NOMO-1 treated with dmso at 0.1 percent for 144 hours (cell line): ENCODE results near the gene ARPC5.
"Not testable (repeated sequence)": the region's sequence is repeated elsewhere in the genome, so short reads cannot be mapped to it uniquely, and the experiment has no call there.

Experiments
- DNase-seq: peaks from one replicate; lab custom pipeline; 2025; ENCODE audit not compliant: unreplicated experiment; lab: John Stamatoyannopoulos, UW

Gene ARPC5

DNA sequence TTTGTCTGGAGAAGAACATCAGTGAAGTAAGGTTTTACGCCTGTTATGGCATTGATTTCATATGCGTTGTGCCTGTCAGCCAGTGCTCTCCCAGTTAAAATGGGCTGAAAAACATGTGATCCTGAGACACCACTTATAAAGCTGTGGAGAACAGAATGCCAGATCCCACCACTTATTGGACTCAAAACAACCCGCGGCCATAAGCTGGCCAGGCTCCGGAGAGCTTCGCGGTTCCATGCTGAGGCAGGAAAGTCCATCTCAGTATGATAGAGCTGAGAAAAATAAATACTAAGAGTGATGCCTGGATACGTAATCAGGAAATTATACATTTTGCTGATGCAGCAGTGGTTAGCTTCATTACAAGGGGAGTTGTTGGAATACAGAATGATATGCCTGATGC lies 12.5 kb upstream of the ARPC5 start:
- no peak for DNase-seq

GRCh38 chr1:183646776-183647175 lies 11.2 kb upstream of the ARPC5 start:
- DNase-seq: no peak

DNA sequence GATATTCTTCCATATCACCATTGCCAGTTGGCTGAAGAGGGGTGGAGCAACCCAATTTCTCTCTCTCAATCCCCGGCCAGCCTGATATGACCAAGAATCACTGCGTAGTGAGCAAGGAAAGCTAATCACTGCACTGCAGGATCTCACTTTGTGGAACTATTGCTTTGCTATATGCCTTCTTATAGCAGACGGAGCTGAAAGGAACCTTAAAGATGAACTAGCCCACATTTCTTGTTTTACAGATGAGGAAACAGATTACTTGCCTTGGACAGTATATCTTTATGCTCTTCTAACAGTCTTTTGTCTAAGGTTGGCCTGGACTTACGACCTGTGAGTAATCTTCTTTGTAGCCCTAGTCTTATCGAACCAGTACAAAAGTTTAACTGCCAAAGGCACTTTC lies 9.9 kb upstream of the ARPC5 start:
- no peak for DNase-seq

DNA sequence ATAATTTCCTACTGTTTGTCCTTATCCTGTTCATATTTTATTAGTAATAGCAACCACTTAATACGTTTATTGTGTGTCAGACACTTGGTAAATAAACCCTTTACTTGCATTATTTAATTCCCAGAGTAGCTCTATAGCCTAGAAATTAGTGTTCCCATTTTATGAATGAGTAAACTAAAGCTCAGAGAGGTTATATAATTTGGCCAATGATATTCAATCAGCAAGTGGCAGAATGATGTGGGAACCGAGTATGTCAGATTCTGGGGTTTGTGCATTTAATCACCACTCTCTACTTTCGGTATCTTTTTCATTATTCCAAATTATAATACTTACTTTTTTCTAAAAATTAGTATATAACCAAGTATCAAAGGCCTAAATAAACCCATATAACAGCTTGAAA lies 6.6 kb upstream of the ARPC5 start:
- DNase-seq: no peak

GRCh38 chr1:183640193-183640592 lies 4.6 kb upstream of the ARPC5 start:
- no peak for DNase-seq

GRCh38 chr1:183638649-183639387 lies 3.2 kb upstream of the ARPC5 start:
- peak; percentile 34 for DNase-seq

GRCh38 chr1:183636783-183637182 lies 1.2 kb upstream of the ARPC5 start:
- no peak for DNase-seq

- no peak for DNase-seq
Observed at GRCh38 chr1:183636334-183636682, 725 bp upstream of the ARPC5 start.

DNA sequence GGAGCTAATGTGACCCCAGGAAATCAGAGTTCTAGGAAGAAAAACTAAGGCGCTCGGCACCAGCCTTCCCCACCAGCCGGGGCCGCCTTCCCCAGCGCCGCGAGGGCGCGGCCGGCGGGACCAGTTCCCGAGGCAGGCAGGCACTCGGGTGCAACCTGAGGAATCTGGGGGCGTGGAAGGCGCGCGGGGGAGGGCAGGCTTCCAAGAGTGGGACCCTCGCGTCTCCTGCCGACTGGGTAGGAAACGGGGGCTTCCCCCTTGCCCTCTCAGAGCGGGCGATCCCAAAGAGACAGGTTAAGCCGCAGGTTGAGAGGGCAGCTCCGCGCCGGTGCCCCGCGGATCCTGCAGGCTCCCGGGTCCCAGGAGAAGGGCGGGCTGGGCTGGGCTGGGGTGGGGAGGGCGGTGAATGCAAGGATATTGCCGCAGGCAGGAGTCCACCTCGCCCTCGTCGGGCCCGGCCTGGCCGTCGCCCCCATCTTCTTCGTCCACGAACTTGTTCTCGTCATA lies 431 bp downstream of the ARPC5 start:
- no peak for DNase-seq

DNA sequence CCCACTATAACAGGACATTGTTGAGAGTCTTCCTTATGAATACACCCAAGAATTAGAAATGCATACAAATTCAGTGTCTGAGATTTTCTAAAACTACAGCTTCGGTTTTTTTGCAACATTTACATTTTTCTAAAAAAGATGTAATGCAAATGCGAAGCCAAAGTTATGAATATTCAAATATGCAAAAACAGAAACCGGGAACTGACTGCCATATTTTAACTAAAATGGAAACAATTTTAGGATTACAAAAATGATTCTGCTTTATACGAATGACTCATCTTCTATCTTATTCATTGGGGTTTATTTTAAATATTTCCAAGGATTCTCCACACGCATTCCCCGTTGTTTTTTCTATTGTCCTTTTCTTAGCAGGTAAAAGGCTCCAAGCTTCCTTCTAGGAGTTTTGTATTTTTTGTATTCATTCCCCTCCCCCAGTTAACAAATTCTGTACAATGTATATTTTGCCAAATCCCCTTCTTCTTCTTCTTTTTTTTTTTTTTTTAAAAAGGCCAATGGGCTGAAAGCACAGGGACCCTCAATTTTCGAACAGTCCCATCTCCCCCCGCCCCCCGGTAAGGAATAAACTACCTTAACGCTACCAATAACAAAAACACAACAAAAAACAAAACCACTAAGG lies 1.0 kb downstream of the ARPC5 start:
- no peak for DNase-seq

DNA sequence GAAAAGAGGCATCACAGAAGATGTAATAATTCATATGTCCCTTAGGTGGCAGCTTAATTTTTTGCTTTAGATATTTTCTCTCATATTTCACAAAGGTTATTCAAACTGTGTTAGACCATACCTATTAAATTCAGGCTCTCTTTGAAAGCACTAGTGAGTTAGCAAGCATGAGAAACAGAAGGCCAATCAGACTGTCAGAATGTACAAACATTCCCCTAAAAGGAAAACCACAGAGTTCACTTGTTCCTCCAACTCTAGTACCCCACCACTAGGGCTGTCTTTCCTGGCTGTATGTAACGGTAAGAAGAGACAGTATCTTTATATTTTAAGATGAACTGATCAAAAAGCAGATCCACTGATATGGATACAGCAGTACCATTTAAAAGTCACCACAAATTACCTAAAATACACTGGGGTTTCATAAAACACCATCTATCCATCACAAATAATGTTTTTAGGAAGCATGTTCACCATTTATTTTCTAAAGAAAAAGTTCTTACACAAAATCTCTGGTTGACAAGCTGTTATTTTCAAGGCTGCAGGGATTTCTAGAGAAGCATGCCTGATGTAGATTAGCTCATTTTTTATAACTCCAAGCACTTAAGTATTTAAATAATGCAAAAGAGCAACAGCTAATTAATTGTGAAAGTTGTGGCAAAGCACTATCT lies 1.8 kb downstream of the ARPC5 start:
- DNase-seq: peak; percentile 21

GRCh38 chr1:183632964-183633363 lies 2.6 kb downstream of the ARPC5 start:
- no peak for DNase-seq

DNA sequence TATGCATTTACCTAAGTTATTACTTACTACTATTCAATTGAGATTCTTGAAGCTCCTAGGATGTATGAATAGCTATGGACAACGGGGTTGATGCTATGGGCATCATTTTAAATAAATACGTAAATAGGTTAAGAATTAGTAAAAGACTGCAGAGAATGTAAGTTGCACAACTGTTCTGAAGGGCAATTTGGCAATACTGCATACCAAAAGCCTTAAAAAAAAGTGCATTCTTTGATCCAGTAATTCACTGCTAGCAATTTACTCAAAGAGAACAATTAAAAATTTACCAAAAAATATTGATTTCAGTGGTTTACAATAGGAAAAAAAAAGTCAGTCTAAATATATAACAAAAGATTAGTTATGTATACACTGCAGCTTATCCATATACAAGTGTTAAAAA lies 3.5 kb downstream of the ARPC5 start:
- no peak for DNase-seq

DNA sequence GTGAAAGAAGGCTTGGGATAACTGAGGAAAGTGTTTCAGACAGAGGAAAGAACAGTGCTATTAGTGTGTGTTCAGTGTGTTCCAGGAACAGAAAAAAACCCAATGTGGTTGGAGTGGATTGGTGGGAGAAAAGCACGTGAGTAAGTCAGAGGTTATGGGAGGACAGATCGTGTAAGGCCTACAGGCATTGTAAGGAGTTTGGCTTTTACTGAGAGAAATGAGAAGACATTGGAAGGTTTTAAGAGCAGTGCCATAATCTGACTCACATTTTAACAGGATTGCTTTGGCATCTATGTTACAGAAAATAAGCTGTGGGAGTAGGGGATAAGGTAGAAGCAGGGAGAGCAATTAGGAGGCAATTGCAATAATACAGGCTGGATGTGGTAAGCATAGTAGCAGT lies 4.8 kb downstream of the ARPC5 start:
- no peak for DNase-seq

DNA sequence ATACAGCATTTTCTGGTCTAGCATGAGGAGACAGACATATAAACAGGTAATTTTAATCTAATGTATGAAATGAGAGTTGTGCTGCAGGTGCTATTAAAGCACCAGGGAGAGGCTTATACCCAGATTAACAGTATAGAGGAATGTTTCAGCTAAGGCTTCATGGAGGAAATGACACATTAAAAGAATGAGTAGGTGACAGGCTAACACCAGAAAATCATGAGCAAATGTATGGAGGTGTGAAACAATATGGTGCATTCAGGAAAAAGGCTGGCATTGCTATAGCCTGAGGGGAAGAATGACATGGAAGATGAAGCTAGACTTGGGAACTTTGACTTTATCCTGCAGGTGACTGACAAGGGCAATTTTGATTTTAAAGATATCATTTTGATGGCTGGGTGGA lies 7.0 kb downstream of the ARPC5 start:
- DNase-seq: no peak

DNA sequence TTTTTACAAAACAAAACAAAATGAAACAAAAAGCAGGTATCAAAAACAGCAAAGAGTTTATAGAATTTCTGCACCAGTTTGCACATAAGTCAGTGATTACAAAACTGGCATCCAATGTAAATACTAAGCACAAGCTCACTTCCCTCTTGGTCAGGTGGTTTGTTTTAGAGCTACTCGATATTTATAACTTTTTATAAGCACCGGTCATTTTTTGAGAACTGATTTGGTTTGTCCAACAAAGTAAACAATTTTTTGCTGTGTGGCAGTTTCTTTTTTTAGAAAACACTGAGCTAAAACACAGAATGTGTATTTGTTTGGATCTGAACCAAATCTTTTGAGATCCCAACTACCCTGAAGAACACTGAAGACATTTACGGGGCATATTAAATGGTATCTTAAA lies 9.3 kb downstream of the ARPC5 start:
- DNase-seq: not testable (repeated sequence)

GRCh38 chr1:183622884-183623785 lies 12.4 kb downstream of the ARPC5 start:
- no peak for DNase-seq

- no peak for DNase-seq
Observed at GRCh38 chr1:183622013-183622412, 13.6 kb downstream of the ARPC5 start.

GRCh38 chr1:183620311-183620710 lies 15.3 kb downstream of the ARPC5 start:
- no peak for DNase-seq

DNA sequence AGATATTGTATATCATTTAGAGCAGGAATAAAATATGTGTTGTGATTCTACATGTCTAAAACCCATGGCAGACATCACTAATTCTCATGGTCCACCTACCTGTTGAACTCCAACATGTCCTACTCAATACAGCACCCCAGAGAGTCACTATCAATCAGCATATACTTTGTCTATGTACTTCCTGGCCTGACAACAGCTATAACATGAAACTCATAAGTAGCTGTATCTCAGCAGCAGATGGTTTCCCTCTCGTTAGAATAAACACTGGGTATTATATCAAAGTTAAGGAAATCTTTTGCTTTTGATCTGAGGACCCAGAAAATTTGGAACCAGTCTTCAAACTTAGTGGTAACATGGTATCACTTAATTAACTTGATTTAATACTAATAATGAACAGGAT lies 15.8 kb downstream of the ARPC5 start:
- no peak for DNase-seq

DNA sequence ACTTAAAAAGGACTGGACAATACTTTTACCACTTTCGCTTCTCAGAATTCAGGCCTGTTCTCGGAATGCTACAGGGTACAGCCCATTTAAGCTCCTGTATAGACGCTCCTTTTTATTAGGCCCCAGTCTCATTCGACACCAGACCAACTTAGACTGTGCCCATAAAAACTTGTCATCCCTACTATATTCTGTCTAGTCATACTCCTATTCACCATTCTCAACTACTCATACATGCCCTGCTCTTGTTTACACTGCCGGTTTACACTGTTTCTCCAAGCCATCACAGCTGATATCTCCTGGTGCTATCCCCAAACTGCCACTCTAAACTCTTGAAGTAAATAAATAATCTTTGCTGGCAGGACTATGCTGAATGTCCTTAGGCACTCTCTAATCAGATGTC lies 17.4 kb downstream of the ARPC5 start:
- not testable (repeated sequence) for DNase-seq
